Measurements from ENCODE around the gene MYMK. TPM values are rescaled to one million over a fixed set of nuclear protein-coding genes. Genes with fewer than 3 reads are reported as not detected.
A peak's percentile ranks its signal among the peaks of the same experiment; 100 is the strongest.

MYMK gene
- total RNA-seq, 1 donor from 2014 or later: not detected

DNA sequence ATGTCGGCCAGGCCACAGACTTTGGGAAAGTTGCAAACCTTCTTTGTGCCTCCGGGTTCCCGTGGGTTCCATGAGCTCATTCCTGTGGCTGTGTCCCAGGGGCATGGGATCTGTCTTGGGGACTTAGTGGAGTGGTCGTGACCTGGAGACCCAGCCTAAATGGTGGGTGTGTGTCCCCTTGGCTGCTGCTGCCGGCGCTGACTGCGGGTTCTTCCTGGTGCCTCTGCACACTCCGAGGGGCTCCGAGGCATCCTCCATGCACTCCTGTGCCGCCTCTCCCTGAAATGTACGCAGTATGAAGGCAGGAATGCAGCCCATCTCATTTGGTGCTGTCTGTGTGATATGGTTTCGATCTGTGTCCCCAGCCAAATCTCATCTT is 24.9 kb downstream of the MYMK start:
- H3K27ac ChIP-seq: peak overlapping the region; percentile 70

DNA sequence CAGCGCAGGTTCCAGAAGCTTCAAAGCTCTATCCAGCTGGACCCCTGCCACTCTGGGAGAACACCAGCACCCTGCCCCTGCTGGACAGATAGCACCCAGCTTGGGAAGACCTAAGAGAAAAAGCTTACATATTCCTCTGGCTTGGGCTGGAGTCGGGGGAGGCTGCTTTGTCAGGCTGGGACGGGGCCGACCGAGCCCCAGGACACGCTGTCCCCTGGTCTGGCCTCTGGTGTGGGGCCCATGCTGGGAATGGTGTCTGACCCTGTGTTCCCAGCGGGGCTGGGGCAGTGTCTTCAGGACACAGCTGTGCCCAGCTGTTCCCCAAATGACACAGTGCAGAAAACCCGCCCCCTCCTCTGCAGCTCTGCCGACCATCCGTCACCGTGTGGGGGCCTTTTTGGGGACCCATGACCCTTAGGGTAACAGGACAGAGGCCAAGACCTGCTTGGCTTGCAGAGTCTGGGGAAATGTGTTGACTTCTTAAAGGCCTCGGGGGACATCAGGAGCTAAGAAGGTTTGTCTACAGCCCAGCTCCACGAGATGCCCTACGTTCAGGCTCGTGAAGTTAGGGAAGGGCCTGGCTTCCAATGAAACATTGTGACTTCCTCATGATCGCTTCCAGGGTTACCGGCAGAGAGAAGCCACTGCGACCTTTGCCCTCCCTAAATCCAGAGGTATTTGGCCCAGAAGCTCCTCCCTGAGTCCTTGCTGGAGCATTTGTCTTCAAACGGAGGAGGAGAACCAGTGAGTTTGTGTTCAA is 25.4 kb downstream of the MYMK start:
- H3K27ac ChIP-seq: peak overlapping the region; percentile 70
- H3K27me3 ChIP-seq: no peaks in the 10 kb centered on the region
- intact Hi-C loops (cut with DNase I): no loop called here
- no peaks in the 10 kb centered on the region for H3K36me3 ChIP-seq
- ATAC-seq (peak; percentile 72), DNase-seq (no peak)
- TF ChIP-seq CTCF (IDR thresholded peaks at IDR 0.05): peak; percentile 22
- peaks cover 3% of the 10 kb centered on the region for H3K9me3 ChIP-seq
- no peak overlapping the region for H3K4me3 ChIP-seq
- peaks cover 10% of the 10 kb centered on the region for H3K4me1 ChIP-seq

More for the DNA sequence above, 24.9 kb downstream of the MYMK start:
- Histone ChIP-seq H3K4me1 (peaks cover 10% of the 10 kb centered on the region), H3K9me3 (peaks cover 3% of the 10 kb centered on the region), H3K36me3 (no peaks in the 10 kb centered on the region), H3K4me3 (no peak overlapping the region), H3K27me3 (no peaks in the 10 kb centered on the region)
- TF ChIP-seq CTCF (IDR thresholded peaks at IDR 0.05): no peak
- no peak for DNase-seq
- intact Hi-C loops (cut with DNase I): no loop called here
- ATAC-seq: no peak

DNA sequence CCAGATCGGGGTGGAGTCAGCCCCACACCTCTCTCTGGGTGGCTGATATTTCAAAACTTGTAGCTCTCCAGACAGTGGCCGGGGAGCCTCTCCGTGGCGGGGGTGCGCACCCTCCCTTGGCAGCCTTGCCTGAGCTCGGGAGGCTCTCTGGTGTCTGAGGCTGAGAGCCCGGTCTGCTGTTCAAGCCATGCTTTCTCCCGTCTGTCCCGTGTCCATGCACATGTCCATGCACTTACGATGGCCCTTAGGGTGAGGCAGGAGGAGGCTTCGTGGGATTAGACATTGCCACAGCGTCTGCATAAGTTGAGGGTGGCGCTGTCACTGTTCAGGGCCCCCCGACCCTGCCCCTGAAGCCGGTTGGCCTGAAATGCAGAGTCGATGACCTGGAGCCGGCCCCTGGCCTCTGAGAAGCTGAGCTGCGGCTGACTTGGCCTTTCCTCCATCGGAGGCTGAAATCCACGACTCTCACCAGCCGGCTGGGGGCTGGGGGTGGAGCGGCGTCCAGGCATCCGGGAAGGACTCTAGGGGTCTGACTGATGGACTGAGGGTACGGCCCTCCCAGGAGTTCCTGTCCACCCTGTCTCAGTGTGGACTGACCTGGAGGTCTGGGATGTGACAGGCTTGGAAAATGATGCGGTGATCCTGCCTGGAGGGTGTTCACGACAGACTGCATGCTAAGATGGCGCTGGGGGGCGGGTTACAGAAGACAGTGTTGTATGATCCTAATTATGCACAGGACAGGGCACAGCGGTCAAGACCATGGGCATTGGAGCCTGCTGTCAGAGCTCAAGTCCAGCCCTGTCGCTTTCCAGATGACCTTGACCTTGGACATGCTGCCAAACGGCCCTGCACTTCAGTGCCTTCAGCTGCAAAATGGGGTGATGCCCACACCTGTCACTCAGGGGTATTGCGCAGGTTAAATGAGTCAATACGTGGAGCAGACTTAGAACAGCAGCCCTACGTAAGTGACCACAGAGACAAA is 27.6 kb downstream of the MYMK start:
- Histone ChIP-seq H3K9me3 (no peaks in the 10 kb centered on the region), H3K27me3 (no peaks in the 10 kb centered on the region), H3K36me3 (no peaks in the 10 kb centered on the region), H3K4me3 (no peak overlapping the region), H3K4me1 (peaks cover 18% of the 10 kb centered on the region), H3K27ac (no peak overlapping the region)
- no peak for TF ChIP-seq CTCF (IDR thresholded peaks at IDR 0.05)
- no peak for ATAC-seq
- intact Hi-C loops (cut with DNase I): no loop called here
- no peak for DNase-seq

- Histone ChIP-seq H3K36me3 (no peaks in the 10 kb centered on the region), H3K4me1 (peaks cover 26% of the 10 kb centered on the region), H3K27me3 (no peaks in the 10 kb centered on the region), H3K27ac (no peak overlapping the region), H3K4me3 (no peak overlapping the region), H3K9me3 (no peaks in the 10 kb centered on the region)
- intact Hi-C loops (cut with DNase I): no loop called here
- DNase-seq (no peak), ATAC-seq (no peak)
- TF ChIP-seq CTCF (IDR thresholded peaks at IDR 0.05): no peak
Measured at GRCh38 chr9:133495327-133496293, 29.1 kb downstream of the MYMK start.
